Measurements from ENCODE around the gene S100A12. TPM values are rescaled to one million over a fixed set of nuclear protein-coding genes. Genes with fewer than 3 reads are reported as not detected.

Gene S100A12
- total RNA-seq, 1 experiment from 2014 or later, result not detected

DNA sequence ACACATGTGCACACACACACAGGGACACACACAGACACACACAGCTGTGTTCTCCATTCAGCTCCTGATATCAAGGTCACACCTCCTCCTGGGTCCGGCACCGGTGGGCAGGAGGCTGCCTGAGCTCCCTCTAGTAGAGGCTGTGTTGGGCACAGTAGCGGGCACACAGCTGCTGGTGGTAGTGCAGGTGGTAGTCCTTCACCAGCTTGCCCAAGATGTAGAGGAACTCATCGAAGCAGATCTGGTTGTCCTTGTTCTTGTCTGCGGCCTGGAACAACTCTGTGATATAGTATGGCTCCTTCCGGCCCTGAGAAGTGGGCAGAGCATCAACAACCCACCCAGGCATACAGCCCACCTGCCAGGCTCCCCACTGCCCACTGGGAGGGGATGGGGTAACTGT lies 21.0 kb upstream of the S100A12 start:
- H3K36me3 ChIP-seq (ENCODE audit: control insufficient read depth, insufficient read depth, low read length), result no peaks in the 10 kb centered on the region
- TF ChIP-seq, protein P1, sequence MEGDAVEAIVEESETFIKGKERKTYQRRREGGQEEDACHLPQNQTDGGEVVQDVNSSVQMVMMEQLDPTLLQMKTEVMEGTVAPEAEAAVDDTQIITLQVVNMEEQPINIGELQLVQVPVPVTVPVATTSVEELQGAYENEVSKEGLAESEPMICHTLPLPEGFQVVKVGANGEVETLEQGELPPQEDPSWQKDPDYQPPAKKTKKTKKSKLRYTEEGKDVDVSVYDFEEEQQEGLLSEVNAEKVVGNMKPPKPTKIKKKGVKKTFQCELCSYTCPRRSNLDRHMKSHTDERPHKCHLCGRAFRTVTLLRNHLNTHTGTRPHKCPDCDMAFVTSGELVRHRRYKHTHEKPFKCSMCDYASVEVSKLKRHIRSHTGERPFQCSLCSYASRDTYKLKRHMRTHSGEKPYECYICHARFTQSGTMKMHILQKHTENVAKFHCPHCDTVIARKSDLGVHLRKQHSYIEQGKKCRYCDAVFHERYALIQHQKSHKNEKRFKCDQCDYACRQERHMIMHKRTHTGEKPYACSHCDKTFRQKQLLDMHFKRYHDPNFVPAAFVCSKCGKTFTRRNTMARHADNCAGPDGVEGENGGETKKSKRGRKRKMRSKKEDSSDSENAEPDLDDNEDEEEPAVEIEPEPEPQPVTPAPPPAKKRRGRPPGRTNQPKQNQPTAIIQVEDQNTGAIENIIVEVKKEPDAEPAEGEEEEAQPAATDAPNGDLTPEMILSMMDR (IDR thresholded peaks at IDR 0.05; ENCODE audit: insufficient read depth in 1 of 2, low read depth in 1 of 2, low read length in 1 of 2, severe bottlenecking in 1 of 2, unreplicated experiment in 1 of 2), result no peak
- POLR2A ChIA-PET, result no interaction called here
- DNase-seq, result no peak
- no peak overlapping the region for H3K4me3 Mint-ChIP-seq (ENCODE audit: unreplicated experiment)
- no peaks in the 10 kb centered on the region for H3K9me3 Mint-ChIP-seq (ENCODE audit: unreplicated experiment)
- no peak overlapping the region for H3K27ac Mint-ChIP-seq (ENCODE audit: unreplicated experiment)
- peaks cover 22% of the 10 kb centered on the region for H3K27me3 Mint-ChIP-seq (ENCODE audit: insufficient read depth, unreplicated experiment)
- CTCF ChIA-PET, result interaction anchor here (0.6 kb wide), 1 partner anchor 156 kb away, joined by 4 read pairs; no protein-coding TSS in a partner anchor
- H3K27me3 ChIP-seq (replicated peaks; ENCODE audit: control insufficient read depth, insufficient read depth, low read length), result no peaks in the 10 kb centered on the region; the same call in 1 of the 2 replicates
- intact Hi-C loops (cut with micrococcal nuclease; ENCODE audit: unreplicated experiment), result no loop called here
- H3K4me3 ChIP-seq (ENCODE audit: low read depth, low read length), result no peak overlapping the region
- peaks cover 4% of the 10 kb centered on the region for H3K4me1 Mint-ChIP-seq (ENCODE audit: low read depth, unreplicated experiment)
- BruUV-seq (replicated peaks), result no TSS peak
- H3K4me1 ChIP-seq, result no peaks in the 10 kb centered on the region
- H3K36me3 Mint-ChIP-seq (ENCODE audit: insufficient read depth, unreplicated experiment), result no peaks in the 10 kb centered on the region
- no peaks in the 10 kb centered on the region for H3K9me3 ChIP-seq

DNA sequence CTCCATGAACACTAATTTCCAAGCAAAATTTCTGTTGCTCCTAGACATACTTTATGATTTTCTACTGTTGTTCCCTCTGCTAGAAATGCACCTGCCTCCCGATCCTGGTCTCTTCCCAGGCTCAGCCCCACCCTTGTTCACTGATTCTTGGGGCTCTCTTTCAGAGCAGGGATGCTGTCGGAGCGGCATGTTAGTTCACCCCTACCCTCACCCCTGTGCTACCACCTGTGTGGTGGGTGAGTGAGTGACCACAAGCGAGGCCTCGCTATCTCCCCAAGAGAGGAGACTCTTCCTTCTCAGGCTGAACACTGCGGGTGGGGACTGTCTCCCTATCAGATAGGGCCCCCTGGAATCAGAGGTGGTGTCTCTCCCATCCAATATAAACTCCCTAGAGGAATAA lies 20.4 kb upstream of the S100A12 start:
- Mint-ChIP-seq H3K4me1 (ENCODE audit: low read depth, unreplicated experiment) (peaks cover 4% of the 10 kb centered on the region), H3K9me3 (ENCODE audit: unreplicated experiment) (no peaks in the 10 kb centered on the region), H3K4me3 (ENCODE audit: unreplicated experiment) (no peak overlapping the region), H3K27me3 (ENCODE audit: insufficient read depth, unreplicated experiment) (peaks cover 20% of the 10 kb centered on the region), H3K36me3 (ENCODE audit: insufficient read depth, unreplicated experiment) (no peaks in the 10 kb centered on the region), H3K27ac (ENCODE audit: unreplicated experiment) (no peak overlapping the region)
- H3K4me3 ChIP-seq (ENCODE audit: low read depth, low read length), result no peak overlapping the region
- ChIA-PET CTCF (no interaction called here), POLR2A (no interaction called here)
- BruUV-seq (replicated peaks), result no TSS peak
- intact Hi-C loops (cut with micrococcal nuclease; ENCODE audit: unreplicated experiment), result no loop called here
- TF ChIP-seq, protein P1 (IDR thresholded peaks at IDR 0.05; ENCODE audit: insufficient read depth in 1 of 2, low read depth in 1 of 2, low read length in 1 of 2, severe bottlenecking in 1 of 2, unreplicated experiment in 1 of 2), result no peak
- no peaks in the 10 kb centered on the region for H3K27me3 ChIP-seq (replicated peaks; ENCODE audit: control insufficient read depth, insufficient read depth, low read length)
- no peak for DNase-seq
- H3K4me1 ChIP-seq, result no peaks in the 10 kb centered on the region
- no peaks in the 10 kb centered on the region for H3K36me3 ChIP-seq (ENCODE audit: control insufficient read depth, insufficient read depth, low read length)
- H3K9me3 ChIP-seq, result no peaks in the 10 kb centered on the region

DNA sequence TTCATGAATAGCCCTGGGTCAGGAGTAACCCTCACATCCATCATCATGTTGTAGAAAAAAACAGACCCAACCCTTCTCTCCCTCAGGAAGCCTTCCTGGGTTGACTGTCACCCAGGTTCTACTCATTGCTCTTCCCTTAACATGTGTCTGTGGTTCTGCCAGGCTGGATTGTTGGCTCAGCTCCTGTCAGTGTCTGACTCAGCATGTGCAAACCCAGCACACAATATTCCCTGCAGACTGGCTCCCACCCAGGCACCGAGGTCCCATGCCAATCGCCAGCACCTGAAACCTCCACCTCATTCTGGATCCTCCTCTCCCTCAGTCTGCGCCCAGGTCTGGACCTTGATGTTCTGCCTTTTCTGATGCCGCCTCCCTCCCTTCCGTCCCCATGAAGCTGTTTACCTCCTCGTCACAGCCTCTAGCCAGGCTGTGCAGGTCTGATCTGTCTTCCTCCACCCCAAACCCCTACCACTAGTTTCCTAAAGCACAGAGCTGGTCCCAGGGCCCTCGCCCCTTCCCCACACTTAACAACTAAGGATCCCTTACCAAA lies 19.8 kb upstream of the S100A12 start:
- TF ChIP-seq, protein P1 (IDR thresholded peaks at IDR 0.05; ENCODE audit: insufficient read depth in 1 of 2, low read depth in 1 of 2, low read length in 1 of 2, severe bottlenecking in 1 of 2, unreplicated experiment in 1 of 2), result no peak
- POLR2A ChIA-PET, result no interaction called here
- H3K27me3 Mint-ChIP-seq (ENCODE audit: insufficient read depth, unreplicated experiment), result peaks cover 20% of the 10 kb centered on the region

More for the DNA sequence above, 19.8 kb upstream of the S100A12 start:
- H3K4me3 ChIP-seq (ENCODE audit: low read depth, low read length), result no peak overlapping the region
- H3K36me3 Mint-ChIP-seq (ENCODE audit: insufficient read depth, unreplicated experiment), result no peaks in the 10 kb centered on the region
- no peaks in the 10 kb centered on the region for H3K36me3 ChIP-seq (ENCODE audit: control insufficient read depth, insufficient read depth, low read length)
- H3K4me1 Mint-ChIP-seq (ENCODE audit: low read depth, unreplicated experiment), result peaks cover 4% of the 10 kb centered on the region
- intact Hi-C loops (cut with micrococcal nuclease; ENCODE audit: unreplicated experiment), result no loop called here
- H3K9me3 ChIP-seq, result no peaks in the 10 kb centered on the region
- CTCF ChIA-PET, result no interaction called here
- no peaks in the 10 kb centered on the region for H3K27me3 ChIP-seq (replicated peaks; ENCODE audit: control insufficient read depth, insufficient read depth, low read length)
- H3K4me3 Mint-ChIP-seq (ENCODE audit: unreplicated experiment), result no peak overlapping the region
- no peaks in the 10 kb centered on the region for H3K4me1 ChIP-seq
- no TSS peak for BruUV-seq (replicated peaks)
- no peak for DNase-seq
- no peak overlapping the region for H3K27ac Mint-ChIP-seq (ENCODE audit: unreplicated experiment)
- no peaks in the 10 kb centered on the region for H3K9me3 Mint-ChIP-seq (ENCODE audit: unreplicated experiment)

All from Caco-2 (cell line).